NCI-H748 treated with DMSO at 0.1 percent for 48 hours (cell line): Measurements from ENCODE around the gene ALDH8A1.

Experiments used
- DNase-seq: peaks from one replicate; lab custom pipeline; 2025; lab: John Stamatoyannopoulos, UW

Gene ALDH8A1

GRCh38 chr6:134949927-134950326 lies at the start of gene ALDH8A1:
Gene ALDH8A1 (minus strand): TSS chr6:134950101. CDS start chr6:134950053, 48 bp downstream.
- DNase-seq: no peak

- DNase-seq: no peak
Observed at GRCh38 chr6:134999107-134999506, 49.2 kb upstream of the ALDH8A1 start.

GRCh38 chr6:134997133-134997995 lies 47.5 kb upstream of the ALDH8A1 start:
- DNase-seq: no peak

GRCh38 chr6:134995536-134995935 lies 45.6 kb upstream of the ALDH8A1 start:
- DNase-seq: no peak

- no peak for DNase-seq
Observed at GRCh38 chr6:134994431-134994830, 44.5 kb upstream of the ALDH8A1 start.

GRCh38 chr6:134992155-134992554 lies 42.3 kb upstream of the ALDH8A1 start:
- no peak for DNase-seq

- no peak for DNase-seq
Observed at GRCh38 chr6:134990262-134990661, 40.4 kb upstream of the ALDH8A1 start.

- no peak for DNase-seq
Observed at GRCh38 chr6:134984821-134985220, 34.9 kb upstream of the ALDH8A1 start.

GRCh38 chr6:134983823-134984222 lies 33.9 kb upstream of the ALDH8A1 start:
- no peak for DNase-seq

GRCh38 chr6:134982161-134982560 lies 32.3 kb upstream of the ALDH8A1 start:
- DNase-seq: no peak

GRCh38 chr6:134980846-134981245 lies 30.9 kb upstream of the ALDH8A1 start:
- DNase-seq: no peak

- no peak for DNase-seq
Observed at GRCh38 chr6:134979142-134979541, 29.2 kb upstream of the ALDH8A1 start.

- no peak for DNase-seq
Observed at GRCh38 chr6:134974370-134974769, 24.5 kb upstream of the ALDH8A1 start.

GRCh38 chr6:134967711-134968110 lies 17.8 kb upstream of the ALDH8A1 start:
- no peak for DNase-seq

GRCh38 chr6:134964451-134965203 lies 14.7 kb upstream of the ALDH8A1 start:
- DNase-seq: no peak

- no peak for DNase-seq
Observed at GRCh38 chr6:134962421-134962820, 12.5 kb upstream of the ALDH8A1 start.

GRCh38 chr6:134961366-134961765 lies 11.5 kb upstream of the ALDH8A1 start:
- no peak for DNase-seq

- no peak for DNase-seq
Observed at GRCh38 chr6:134959603-134960002, 9.7 kb upstream of the ALDH8A1 start.

- no peak for DNase-seq
Observed at GRCh38 chr6:134956676-134957075, 6.8 kb upstream of the ALDH8A1 start.

GRCh38 chr6:134956032-134956431 lies 6.1 kb upstream of the ALDH8A1 start:
- DNase-seq: no peak

GRCh38 chr6:134954272-134955000 lies 4.5 kb upstream of the ALDH8A1 start:
- no peak for DNase-seq

GRCh38 chr6:134951494-134952263 lies 1.8 kb upstream of the ALDH8A1 start:
- no peak for DNase-seq
